CD4-positive, alpha-beta T cell treated with Interleukin-6 for 4 hours (primary cell): ENCODE measurements around the gene SLC4A8.

ENCODE experiments used
- DNase-seq: peaks from one replicate; pipeline ENCODE4 v3.0.0-alpha.2; 2020; ENCODE audit warnings: mixed read lengths

SLC4A8 gene

GRCh38 chr12:51395283-51396230 is 29.1 kb upstream of the SLC4A8 start:
- peak; percentile 26 for DNase-seq

GRCh38 chr12:51397670-51398069 is 27.0 kb upstream of the SLC4A8 start:
- DNase-seq: no peak

GRCh38 chr12:51399891-51400290 is 24.7 kb upstream of the SLC4A8 start:
- DNase-seq: no peak

GRCh38 chr12:51401020-51401419 is 23.6 kb upstream of the SLC4A8 start:
- no peak for DNase-seq

GRCh38 chr12:51401486-51401885 is 23.1 kb upstream of the SLC4A8 start:
- no peak for DNase-seq

- DNase-seq: no peak
Measured at GRCh38 chr12:51401900-51402299, 22.7 kb upstream of the SLC4A8 start.

- no peak for DNase-seq
Measured at GRCh38 chr12:51403159-51403558, 21.5 kb upstream of the SLC4A8 start.

- no peak for DNase-seq
Measured at GRCh38 chr12:51403681-51404136, 20.9 kb upstream of the SLC4A8 start.

- no peak for DNase-seq
Measured at GRCh38 chr12:51404627-51405026, 20.0 kb upstream of the SLC4A8 start.

- DNase-seq: no peak
Measured at GRCh38 chr12:51405801-51406207, 18.8 kb upstream of the SLC4A8 start.

GRCh38 chr12:51406290-51406689 is 18.3 kb upstream of the SLC4A8 start:
- DNase-seq: no peak

- DNase-seq: no peak
Measured at GRCh38 chr12:51406859-51407258, 17.8 kb upstream of the SLC4A8 start.

GRCh38 chr12:51407604-51408003 is 17.0 kb upstream of the SLC4A8 start:
- no peak for DNase-seq

GRCh38 chr12:51409846-51410245 is 14.8 kb upstream of the SLC4A8 start:
- no peak for DNase-seq

- DNase-seq: no peak
Measured at GRCh38 chr12:51413149-51413548, 11.5 kb upstream of the SLC4A8 start.

GRCh38 chr12:51413791-51414190 is 10.8 kb upstream of the SLC4A8 start:
- no peak for DNase-seq

- DNase-seq: no peak
Measured at GRCh38 chr12:51415931-51416330, 8.7 kb upstream of the SLC4A8 start.

GRCh38 chr12:51417826-51418225 is 6.8 kb upstream of the SLC4A8 start:
- no peak for DNase-seq

- no peak for DNase-seq
Measured at GRCh38 chr12:51419425-51420193, 5.0 kb upstream of the SLC4A8 start.

GRCh38 chr12:51421266-51421884 is 3.3 kb upstream of the SLC4A8 start:
- peak; percentile 48 for DNase-seq

- no peak for DNase-seq
Measured at GRCh38 chr12:51424094-51424661, 453 bp upstream of the SLC4A8 start.

GRCh38 chr12:51428256-51428655 is 3.6 kb downstream of the SLC4A8 start:
- DNase-seq: no peak

GRCh38 chr12:51429700-51430099 is 5.1 kb downstream of the SLC4A8 start:
- no peak for DNase-seq
